Activated T-helper 1 cell treated with anti-CD3 and anti-CD28 coated beads, Interleukin-2, amount 50 U/mL, for 16 hours (primary cell): ENCODE measurements around the gene ADSL.

Experiments
- DNase-seq, 2 donors: peaks; one replicate each; pipeline ENCODE4 v3.0.0-alpha.2; 2020; ENCODE audit warnings: low read depth in 1 of 2, low spot score in 1 of 2

ADSL gene

GRCh38 chr22:40404251-40405177 is 58.2 kb downstream of the ADSL start:
- no peak for DNase-seq

- no peak for DNase-seq
Measured at GRCh38 chr22:40405178-40406062, 59.1 kb downstream of the ADSL start.

GRCh38 chr22:40406063-40406890 is 60.0 kb downstream of the ADSL start:
- DNase-seq, result no peak

GRCh38 chr22:40407021-40407761 is 60.9 kb downstream of the ADSL start:
- DNase-seq, result no peak

- no peak for DNase-seq
Measured at GRCh38 chr22:40407831-40408717, 61.8 kb downstream of the ADSL start.

- no peak for DNase-seq
Measured at GRCh38 chr22:40408718-40409612, 62.7 kb downstream of the ADSL start.

GRCh38 chr22:40409613-40410113 is 63.4 kb downstream of the ADSL start:
- DNase-seq, result no peak

GRCh38 chr22:40410272-40410671 is 64.0 kb downstream of the ADSL start:
- DNase-seq, result no peak

- DNase-seq, result no peak
Measured at GRCh38 chr22:40410731-40411505, 64.6 kb downstream of the ADSL start.

GRCh38 chr22:40411506-40411861 is 65.2 kb downstream of the ADSL start:
- DNase-seq, result no peak

- no peak for DNase-seq
Measured at GRCh38 chr22:40412441-40412840, 66.1 kb downstream of the ADSL start.

GRCh38 chr22:40413873-40414272 is 67.6 kb downstream of the ADSL start:
- no peak for DNase-seq

GRCh38 chr22:40414311-40414710 is 68.0 kb downstream of the ADSL start:
- DNase-seq, result no peak

GRCh38 chr22:40414838-40415505 is 68.7 kb downstream of the ADSL start:
- DNase-seq, result no peak

GRCh38 chr22:40415531-40416266 is 69.4 kb downstream of the ADSL start:
- DNase-seq, result no peak

- no peak for DNase-seq
Measured at GRCh38 chr22:40416267-40416570, 69.9 kb downstream of the ADSL start.
